ENCODE measurements around the gene PTGS1. TPM values are rescaled to one million over a fixed set of nuclear protein-coding genes. Genes with fewer than 3 reads are reported as not detected.

The PTGS1 gene
- total and polyA plus RNA-seq, 2 of the 8 experiments (the other 6 are each of a cell fraction or from before 2014, with no cell fraction given) = 1.1 to 1.9 TPM

DNA sequence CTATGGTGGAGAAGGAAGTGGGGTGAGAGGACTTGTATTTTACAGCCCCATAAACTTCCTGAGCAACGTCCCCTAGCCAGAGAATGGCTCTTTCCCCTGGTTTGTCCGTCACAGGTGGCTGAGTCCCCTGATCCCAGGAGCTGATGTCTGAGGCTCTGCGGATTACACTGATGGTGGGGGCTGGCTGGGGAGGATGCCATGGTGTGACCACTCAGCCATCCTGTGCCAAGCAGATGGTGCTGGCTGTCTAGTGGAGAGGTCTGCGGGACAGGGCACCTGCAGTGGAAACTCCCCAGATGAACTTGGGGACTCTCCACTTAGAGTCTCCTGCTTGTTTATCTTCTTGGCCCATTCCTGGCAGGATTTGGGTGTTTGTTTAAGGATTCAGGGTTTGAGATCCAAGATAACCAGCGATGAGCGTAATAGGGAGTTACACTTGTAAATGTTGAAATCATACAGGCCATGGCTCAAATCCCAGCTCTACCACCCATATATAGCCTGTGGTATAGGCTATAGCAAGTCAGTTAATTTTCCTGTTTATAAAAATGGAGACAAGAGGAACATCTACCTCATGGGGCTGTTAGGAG, 4.7 kb upstream of the PTGS1 start:
- H3K14ac ChIP-seq (ENCODE audit: insufficient read length) = no peak overlapping the region
- no peak overlapping the region for H3K23ac ChIP-seq (ENCODE audit: insufficient read length)
- no peak overlapping the region for H3K9ac ChIP-seq (replicated peaks in 1 of 4; ENCODE audit: extremely low read depth in 1 of 4, low read depth in 3 of 4, low read length in 3 of 4)
- H3K79me1 ChIP-seq (ENCODE audit: low read depth, low read length) = no peaks in the 10 kb centered on the region
- no peak overlapping the region for H3K4me2 ChIP-seq (ENCODE audit: insufficient read depth in 1 of 2, low read depth in 2 of 2, low read length in 2 of 2)
- TF ChIP-seq POU5F1 (IDR thresholded peaks at IDR 0.05; ENCODE audit: low read depth, low read length) (no peak), JUN (IDR thresholded peaks at IDR 0.05; ENCODE audit: low read depth, low read length) (no peak), CREB1 (IDR thresholded peaks at IDR 0.05) (no peak), ASH2L (IDR thresholded peaks at IDR 0.05; ENCODE audit: low read length) (no peak), TCF12 (IDR thresholded peaks at IDR 0.05; ENCODE audit: low read depth, low read length) (no peak), CHD1 (IDR thresholded peaks at IDR 0.05; ENCODE audit: low read depth, low read length) (no peak)
- no peaks in the 10 kb centered on the region for H3K9me3 ChIP-seq (ENCODE audit: insufficient read depth in 2 of 2, low read depth in 1 of 2, low read length in 1 of 2)
- peaks cover 6% of the 10 kb centered on the region for H3K23me2 ChIP-seq (ENCODE audit: low read depth, low read length)
- no peak overlapping the region for H3K4ac ChIP-seq (replicated peaks; ENCODE audit: insufficient read length, low read depth, low read length)
- H3K18ac ChIP-seq (ENCODE audit: extremely low read depth, low read length) = no peak overlapping the region
- H3K4me3 ChIP-seq (ENCODE audit: extremely low read depth in 1 of 4, insufficient read depth in 2 of 4, low read depth in 3 of 4, low read length in 4 of 4) = no peak overlapping the region
- DNase-seq (ENCODE audit: low read depth in 1 of 2, low spot score in 2 of 2) = no peak
- no peaks in the 10 kb centered on the region for H4K20me1 ChIP-seq (replicated peaks in 1 of 2; ENCODE audit: control insufficient read depth in 1 of 2, insufficient read depth in 2 of 2, low read length in 2 of 2)
- H4K5ac ChIP-seq (ENCODE audit: insufficient read length, low read depth, low read length) = no peak overlapping the region
- H3K36me3 ChIP-seq (ENCODE audit: control insufficient read depth in 2 of 4, insufficient read depth in 4 of 4, low read length in 3 of 4) = no peaks in the 10 kb centered on the region
- no peak overlapping the region for H2BK12ac ChIP-seq (ENCODE audit: low read depth, low read length)
- H2BK5ac ChIP-seq (ENCODE audit: low read depth, low read length) = no peak overlapping the region
- CTCF ChIA-PET (ENCODE audit: partially characterized antibody) = interaction anchor here (0.8 to 6.1 kb wide), 5 partner anchors 10 to 443 kb away, joined by 3 to 42 read pairs (median 5); no protein-coding TSS in a partner anchor
- no peak overlapping the region for H4K8ac ChIP-seq (ENCODE audit: extremely low read depth, insufficient read depth, low read length)
- H2AFZ ChIP-seq (ENCODE audit: low read length) = no peak overlapping the region
- peaks cover 1 to 16% (median 15%) of the 10 kb centered on the region in 4 experiments; a peak in 6 of 7 replicates for H3K27me3 ChIP-seq (replicated peaks in 1 of 4; ENCODE audit: control insufficient read depth in 3 of 4, extremely low read depth in 1 of 4, insufficient read depth in 3 of 4, low read length in 3 of 4)
- POLR2A ChIA-PET (ENCODE audit: partially characterized antibody) = no interaction called here
- 84% methylated on average over 6 of the region's 6 CpGs; no CpG with 5 or more reads in 1 of the 2 experiments for WGBS, 2 experiments (ENCODE audit: extremely low coverage in 1 of 2, insufficient coverage in 1 of 2, insufficient read length in 1 of 2, insufficient replicate concordance in 2 of 2, low coverage in 1 of 2, low lambda C conversion rate in 2 of 2, missing lambda C conversion rate in 1 of 2)
- H2BK120ac ChIP-seq (replicated peaks; ENCODE audit: low read depth, low read length) = no peak overlapping the region
- H3K4me1 ChIP-seq (replicated peaks in 1 of 4; ENCODE audit: control insufficient read depth in 3 of 4, insufficient read depth in 4 of 4, low read length in 3 of 4) = peaks cover 0 to 5% (median 2%) of the 10 kb centered on the region in 4 experiments; a peak in 2 of 7 replicates
- no peak overlapping the region for H2BK15ac ChIP-seq (ENCODE audit: low read length)
- FAIRE-seq = no peak
- H3K56ac ChIP-seq (replicated peaks; ENCODE audit: insufficient read length, low read depth, low read length) = no peak overlapping the region
- no peak overlapping the region for H4K91ac ChIP-seq (replicated peaks; ENCODE audit: insufficient read length, low read length)
- no peak overlapping the region for H2AK5ac ChIP-seq (ENCODE audit: low read depth, low read length)
- H3K79me2 ChIP-seq (ENCODE audit: control insufficient read depth in 1 of 2, insufficient read depth in 2 of 2, low read length in 2 of 2) = no peaks in the 10 kb centered on the region
- no peak overlapping the region for H3K27ac ChIP-seq (ENCODE audit: low read depth, low read length)
- H2BK20ac ChIP-seq (ENCODE audit: low read length) = no peak overlapping the region

All from H1 (cell line).